ENCODE results near the gene ENOSF1.

DNA sequence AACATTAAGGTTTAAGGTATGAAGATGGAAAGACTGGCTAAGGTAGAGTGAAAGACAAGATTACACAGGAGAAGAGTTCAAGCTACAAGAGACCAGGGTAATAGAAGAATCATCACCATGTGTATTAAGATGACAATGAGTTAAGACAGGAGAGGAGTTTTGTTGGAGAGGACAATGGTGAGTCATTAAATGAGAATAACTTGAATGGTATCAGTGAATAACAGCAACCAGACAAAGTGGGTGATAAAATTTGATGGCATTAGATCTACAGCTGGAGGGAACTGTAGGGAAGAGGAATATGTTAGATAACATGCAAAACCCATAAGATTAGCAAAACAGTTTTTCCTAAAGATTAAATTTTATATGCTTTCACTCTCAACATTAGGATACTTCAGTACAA lies 18.8 kb upstream of the ENOSF1 start:
- TF ChIP-seq CTCF (IDR thresholded peaks at IDR 0.05) = no peak
- TF ChIP-seq EP300 (IDR thresholded peaks at IDR 0.05) = no peak
- TF ChIP-seq POLR2A (IDR thresholded peaks at IDR 0.05) = no peak
- no peak for TF ChIP-seq POLR2AphosphoS5 (IDR thresholded peaks at IDR 0.05)

All from stomach (tissue), 4 donors.